Astrocyte of the spinal cord (primary cell): ENCODE measurements around the gene BCL2L14.

ENCODE experiments used
- DNase-seq: peaks from one replicate; pipeline ENCODE4 v3.0.0; 2011; ENCODE audit warnings: low read depth, low spot score
- H3K4me3 ChIP-seq: 2 replicates; pipeline ENCODE4 v1.5.1; 2011; ENCODE audit warnings: low read depth, mild to moderate bottlenecking, low read length, moderate library complexity
- CTCF ChIP-seq: IDR thresholded peaks from 2 replicates; pipeline ENCODE4 v1.5.1; 2012; ENCODE audit warnings: low read depth, mild to moderate bottlenecking, low read length, inconsistent platforms
- in situ Hi-C: cut with HindIII; loops from 2 replicates; pipeline ENCODE4 v1.10.0; 2017; ENCODE audit warnings: low sequenced_read_pairs

The BCL2L14 gene

GRCh38 chr12:12070674-12071656 is at the start of gene BCL2L14:
BCL2L14 (plus strand) TSS chr12:12070939; CDS start chr12:12079306, 8,367 bp downstream.
- no peak for TF ChIP-seq CTCF
- in situ Hi-C loops, result no loop called here
- H3K4me3 ChIP-seq, result no peak within 1 kb of the TSS
- no peak for DNase-seq

GRCh38 chr12:12022306-12022936 is 48.3 kb upstream of the BCL2L14 start:
- no peak for DNase-seq
- no peak overlapping the region for H3K4me3 ChIP-seq
- no peak for TF ChIP-seq CTCF
- in situ Hi-C loops, result no loop called here

GRCh38 chr12:12023456-12023855 is 47.3 kb upstream of the BCL2L14 start:
- in situ Hi-C loops, result no loop called here
- no peak for DNase-seq
- no peak overlapping the region for H3K4me3 ChIP-seq
- TF ChIP-seq CTCF, result no peak

GRCh38 chr12:12024911-12025682 is 45.6 kb upstream of the BCL2L14 start:
- DNase-seq, result no peak
- no peak overlapping the region for H3K4me3 ChIP-seq
- TF ChIP-seq CTCF, result no peak
- in situ Hi-C loops, result loop anchor here (25.0 kb wide), 1 partner anchor 438 kb away; no protein-coding TSS in a partner anchor

GRCh38 chr12:12025799-12026386 is 44.8 kb upstream of the BCL2L14 start:
- in situ Hi-C loops, result loop anchor here (25.0 kb wide), 1 partner anchor 439 kb away; no protein-coding TSS in a partner anchor
- no peak for DNase-seq
- no peak overlapping the region for H3K4me3 ChIP-seq
- TF ChIP-seq CTCF, result no peak
